Measurements from ENCODE around the gene SGTA.

The SGTA gene

GRCh38 chr19:2764945-2765344 lies 18.1 kb downstream of the SGTA start:
- Histone ChIP-seq H3K9me3 (ENCODE audit: insufficient read depth, low read length) (no peaks in the 10 kb centered on the region), H3K27me3 (ENCODE audit: low read length) (no peaks in the 10 kb centered on the region), H3K4me3 (ENCODE audit: insufficient read depth, low read length, poor library complexity, severe bottlenecking) (no peak overlapping the region), H3K79me2 (ENCODE audit: insufficient read depth, low read length) (peaks cover 8% of the 10 kb centered on the region), H3K27ac (ENCODE audit: low read depth, low read length) (no peak overlapping the region), H3K4me2 (ENCODE audit: low read depth, low read length, poor library complexity, severe bottlenecking) (no peak overlapping the region), H3F3A (ENCODE audit: insufficient read depth) (no peaks in the 10 kb centered on the region), H3K9me2 (replicated peaks; ENCODE audit: insufficient read depth, low read length) (no peaks in the 10 kb centered on the region), H4K20me1 (ENCODE audit: low read depth, low read length) (no peaks in the 10 kb centered on the region), H3K36me3 (ENCODE audit: low read length) (no peaks in the 10 kb centered on the region), H3K9ac (ENCODE audit: low read length) (no peak overlapping the region), H2AFZ (ENCODE audit: low read depth, low read length, severe bottlenecking) (no peak overlapping the region)
- TF ChIP-seq EZH2phosphoT487 (conservative IDR thresholded peaks at IDR 0.05; ENCODE audit: low read length) (no peak), CTCF (IDR thresholded peaks at IDR 0.05; ENCODE audit: insufficient read depth, low read length, poor library complexity, severe bottlenecking) (no peak)

- no peaks in the 10 kb centered on the region for H3F3A ChIP-seq (ENCODE audit: insufficient read depth)
- no peak for TF ChIP-seq EZH2phosphoT487 (conservative IDR thresholded peaks at IDR 0.05; ENCODE audit: low read length)
- no peak for TF ChIP-seq CTCF (IDR thresholded peaks at IDR 0.05; ENCODE audit: insufficient read depth, low read length, poor library complexity, severe bottlenecking)
- no peak overlapping the region for H2AFZ ChIP-seq (ENCODE audit: low read depth, low read length, severe bottlenecking)
- H3K27me3 ChIP-seq (ENCODE audit: low read length), result no peaks in the 10 kb centered on the region
- no peak overlapping the region for H3K4me2 ChIP-seq (ENCODE audit: low read depth, low read length, poor library complexity, severe bottlenecking)
- H3K9me2 ChIP-seq (replicated peaks; ENCODE audit: insufficient read depth, low read length), result no peaks in the 10 kb centered on the region
- no peak overlapping the region for H3K27ac ChIP-seq (ENCODE audit: low read depth, low read length)
- H4K20me1 ChIP-seq (ENCODE audit: low read depth, low read length), result no peaks in the 10 kb centered on the region
- no peaks in the 10 kb centered on the region for H3K9me3 ChIP-seq (ENCODE audit: insufficient read depth, low read length)
- no peaks in the 10 kb centered on the region for H3K36me3 ChIP-seq (ENCODE audit: low read length)
- no peak overlapping the region for H3K9ac ChIP-seq (ENCODE audit: low read length)
- H3K4me3 ChIP-seq (ENCODE audit: insufficient read depth, low read length, poor library complexity, severe bottlenecking), result no peak overlapping the region
- 0 out of 2 replicates have a peak, but pooled peaks cover under 1% of the 10 kb centered on the region for H3K79me2 ChIP-seq (ENCODE audit: insufficient read depth, low read length)
Measured at GRCh38 chr19:2763687-2764086, 19.4 kb downstream of the SGTA start.

- no peaks in the 10 kb centered on the region for H3K79me2 ChIP-seq (ENCODE audit: insufficient read depth, low read length)
- H3K4me2 ChIP-seq (ENCODE audit: low read depth, low read length, poor library complexity, severe bottlenecking), result no peak overlapping the region
- H3K36me3 ChIP-seq (ENCODE audit: low read length), result no peaks in the 10 kb centered on the region
- no peaks in the 10 kb centered on the region for H4K20me1 ChIP-seq (ENCODE audit: low read depth, low read length)
- no peaks in the 10 kb centered on the region for H3F3A ChIP-seq (ENCODE audit: insufficient read depth)
- no peak overlapping the region for H3K4me3 ChIP-seq (ENCODE audit: insufficient read depth, low read length, poor library complexity, severe bottlenecking)
- no peak overlapping the region for H2AFZ ChIP-seq (ENCODE audit: low read depth, low read length, severe bottlenecking)
- no peaks in the 10 kb centered on the region for H3K9me2 ChIP-seq (replicated peaks; ENCODE audit: insufficient read depth, low read length)
- H3K27ac ChIP-seq (ENCODE audit: low read depth, low read length), result no peak overlapping the region
- no peaks in the 10 kb centered on the region for H3K27me3 ChIP-seq (ENCODE audit: low read length)
- TF ChIP-seq CTCF (IDR thresholded peaks at IDR 0.05; ENCODE audit: insufficient read depth, low read length, poor library complexity, severe bottlenecking) (no peak), EZH2phosphoT487 (conservative IDR thresholded peaks at IDR 0.05; ENCODE audit: low read length) (no peak)
- no peaks in the 10 kb centered on the region for H3K9me3 ChIP-seq (ENCODE audit: insufficient read depth, low read length)
- H3K9ac ChIP-seq (ENCODE audit: low read length), result no peak overlapping the region
Measured at GRCh38 chr19:2762783-2763496, 20.1 kb downstream of the SGTA start.

All from SU-DHL-6 (cell line).